Stomach (tissue), 4 donors: ENCODE data around the gene NDC1.

ENCODE experiments used
- POLR2A ChIP-seq, 4 donors: fragments of 450-650 bp; IDR thresholded peaks; one replicate each; pipeline ENCODE4 v1.6.1; 2016; ENCODE audit warnings: antibody characterized with exemption in 4 of 4, control low read depth in 2 of 4, mild to moderate bottlenecking in 1 of 4, moderate library complexity in 1 of 4
- TF ChIP-seq, protein P1 (sequence below), 7 experiments: fragments of 450-650 bp in 4 of 7; fragments of 200-600 bp in 3 of 7; sonication (generic) in 3 of 7; IDR thresholded peaks; one replicate each; pipeline ENCODE4 v1.5.1; 2016 to 2019; ENCODE audit warnings: antibody characterized with exemption in 7 of 7, control low read depth in 2 of 7, mild to moderate bottlenecking in 1 of 7

DNA sequence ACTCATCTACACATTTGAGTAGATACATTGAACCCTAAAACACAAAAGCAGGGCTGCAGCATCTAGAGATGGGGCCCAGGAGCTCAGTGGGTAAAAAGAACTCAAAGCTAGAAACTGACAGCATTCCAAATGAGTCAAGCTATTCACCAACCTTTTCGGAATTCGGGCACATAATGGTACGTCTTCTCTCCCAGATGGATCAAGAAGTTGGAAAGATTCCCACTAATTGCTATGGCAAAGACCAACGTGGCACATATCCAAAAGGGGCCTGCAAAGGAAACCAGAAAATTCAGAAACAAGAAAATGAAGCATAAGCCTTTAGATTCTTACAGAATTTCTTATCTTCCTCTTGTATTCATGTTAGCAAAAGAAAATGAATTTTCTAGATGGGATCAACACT, 33.1 kb upstream of the NDC1 start:
- TF ChIP-seq POLR2A (IDR thresholded peaks at IDR 0.05) = no peak
- TF ChIP-seq, protein P1, sequence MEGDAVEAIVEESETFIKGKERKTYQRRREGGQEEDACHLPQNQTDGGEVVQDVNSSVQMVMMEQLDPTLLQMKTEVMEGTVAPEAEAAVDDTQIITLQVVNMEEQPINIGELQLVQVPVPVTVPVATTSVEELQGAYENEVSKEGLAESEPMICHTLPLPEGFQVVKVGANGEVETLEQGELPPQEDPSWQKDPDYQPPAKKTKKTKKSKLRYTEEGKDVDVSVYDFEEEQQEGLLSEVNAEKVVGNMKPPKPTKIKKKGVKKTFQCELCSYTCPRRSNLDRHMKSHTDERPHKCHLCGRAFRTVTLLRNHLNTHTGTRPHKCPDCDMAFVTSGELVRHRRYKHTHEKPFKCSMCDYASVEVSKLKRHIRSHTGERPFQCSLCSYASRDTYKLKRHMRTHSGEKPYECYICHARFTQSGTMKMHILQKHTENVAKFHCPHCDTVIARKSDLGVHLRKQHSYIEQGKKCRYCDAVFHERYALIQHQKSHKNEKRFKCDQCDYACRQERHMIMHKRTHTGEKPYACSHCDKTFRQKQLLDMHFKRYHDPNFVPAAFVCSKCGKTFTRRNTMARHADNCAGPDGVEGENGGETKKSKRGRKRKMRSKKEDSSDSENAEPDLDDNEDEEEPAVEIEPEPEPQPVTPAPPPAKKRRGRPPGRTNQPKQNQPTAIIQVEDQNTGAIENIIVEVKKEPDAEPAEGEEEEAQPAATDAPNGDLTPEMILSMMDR (IDR thresholded peaks at IDR 0.05) = no peak
